Nephron progenitor cell (in vitro differentiated cells): Measurements from ENCODE around the gene DLG5.

Source experiments
- DNase-seq: peaks from one replicate; pipeline ENCODE4 v3.0.0; 2021
- H3K27ac Mint-ChIP-seq: 2 replicates; pipeline ENCODE4 v1.8.0; 2021; ENCODE audit warnings: mild to moderate bottlenecking, moderate library complexity, mixed read lengths
- H3K27me3 Mint-ChIP-seq: 2 replicates; pipeline ENCODE4 v1.8.0; 2021; ENCODE audit warnings: mild to moderate bottlenecking, low read depth, mixed read lengths; ENCODE audit not compliant: poor library complexity
- H3K36me3 Mint-ChIP-seq: 2 replicates; pipeline ENCODE4 v1.8.0; 2021; ENCODE audit warnings: low read depth, mixed read lengths
- H3K4me1 Mint-ChIP-seq: 2 replicates; pipeline ENCODE4 v1.8.0; 2021; ENCODE audit warnings: mixed read lengths
- H3K4me3 Mint-ChIP-seq: 2 replicates; pipeline ENCODE4 v1.8.0; 2021; ENCODE audit warnings: mild to moderate bottlenecking, moderate library complexity, mixed read lengths
- H3K9me3 Mint-ChIP-seq: 2 replicates; pipeline ENCODE4 v1.8.0; 2021; ENCODE audit warnings: mild to moderate bottlenecking, moderate library complexity, mixed read lengths
- TF ChIP-seq, protein P1 (sequence below): fragments of 200-600 bp; sonication (generic); IDR thresholded peaks from 2 replicates; pipeline ENCODE4 v1.5.0; 2021; ENCODE audit warnings: antibody characterized with exemption

The DLG5 gene

DNA sequence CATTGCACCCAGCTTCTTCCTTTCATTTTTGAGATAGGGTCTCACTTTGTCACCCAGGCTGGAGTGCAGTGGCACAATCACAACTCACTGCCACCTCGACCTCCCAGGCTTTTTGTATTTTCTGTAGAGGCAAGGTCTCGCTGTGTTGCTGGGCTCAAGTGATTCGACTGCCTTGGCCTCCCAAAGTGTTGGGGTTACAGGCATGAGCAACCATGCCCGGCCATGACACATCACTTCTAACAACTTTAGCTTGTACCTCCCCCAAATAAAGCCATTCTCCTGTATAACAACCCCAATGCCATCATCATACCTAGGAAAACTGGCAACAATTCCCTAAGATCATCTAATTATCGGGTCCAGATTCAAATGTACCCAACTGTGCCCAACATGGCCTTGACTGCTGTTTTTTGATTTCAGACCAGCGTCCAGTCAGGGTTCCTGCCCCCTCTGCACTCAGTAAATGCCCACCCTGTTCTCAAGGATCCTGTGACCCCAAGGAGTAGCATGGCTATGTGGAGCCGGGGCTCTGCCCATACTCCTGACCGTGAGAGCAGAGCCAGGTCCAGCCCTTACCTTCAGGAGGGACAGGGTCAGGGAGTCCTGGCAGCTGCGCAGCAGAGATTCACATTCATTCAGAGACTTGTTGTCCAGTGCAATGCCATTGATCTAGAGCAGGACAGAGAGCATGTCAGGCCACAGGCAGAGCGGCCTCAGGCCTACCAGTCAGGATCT is 102.6 kb downstream of the DLG5 start:
- H3K9me3 Mint-ChIP-seq, result no peaks in the 10 kb centered on the region
- DNase-seq, result no peak
- peaks cover 54% of the 10 kb centered on the region for H3K36me3 Mint-ChIP-seq
- H3K4me1 Mint-ChIP-seq, result peaks cover 4% of the 10 kb centered on the region
- H3K27ac Mint-ChIP-seq, result no peak overlapping the region
- H3K27me3 Mint-ChIP-seq, result no peaks in the 10 kb centered on the region
- TF ChIP-seq, protein P1, sequence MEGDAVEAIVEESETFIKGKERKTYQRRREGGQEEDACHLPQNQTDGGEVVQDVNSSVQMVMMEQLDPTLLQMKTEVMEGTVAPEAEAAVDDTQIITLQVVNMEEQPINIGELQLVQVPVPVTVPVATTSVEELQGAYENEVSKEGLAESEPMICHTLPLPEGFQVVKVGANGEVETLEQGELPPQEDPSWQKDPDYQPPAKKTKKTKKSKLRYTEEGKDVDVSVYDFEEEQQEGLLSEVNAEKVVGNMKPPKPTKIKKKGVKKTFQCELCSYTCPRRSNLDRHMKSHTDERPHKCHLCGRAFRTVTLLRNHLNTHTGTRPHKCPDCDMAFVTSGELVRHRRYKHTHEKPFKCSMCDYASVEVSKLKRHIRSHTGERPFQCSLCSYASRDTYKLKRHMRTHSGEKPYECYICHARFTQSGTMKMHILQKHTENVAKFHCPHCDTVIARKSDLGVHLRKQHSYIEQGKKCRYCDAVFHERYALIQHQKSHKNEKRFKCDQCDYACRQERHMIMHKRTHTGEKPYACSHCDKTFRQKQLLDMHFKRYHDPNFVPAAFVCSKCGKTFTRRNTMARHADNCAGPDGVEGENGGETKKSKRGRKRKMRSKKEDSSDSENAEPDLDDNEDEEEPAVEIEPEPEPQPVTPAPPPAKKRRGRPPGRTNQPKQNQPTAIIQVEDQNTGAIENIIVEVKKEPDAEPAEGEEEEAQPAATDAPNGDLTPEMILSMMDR, result no peak
- H3K4me3 Mint-ChIP-seq, result no peak overlapping the region

DNA sequence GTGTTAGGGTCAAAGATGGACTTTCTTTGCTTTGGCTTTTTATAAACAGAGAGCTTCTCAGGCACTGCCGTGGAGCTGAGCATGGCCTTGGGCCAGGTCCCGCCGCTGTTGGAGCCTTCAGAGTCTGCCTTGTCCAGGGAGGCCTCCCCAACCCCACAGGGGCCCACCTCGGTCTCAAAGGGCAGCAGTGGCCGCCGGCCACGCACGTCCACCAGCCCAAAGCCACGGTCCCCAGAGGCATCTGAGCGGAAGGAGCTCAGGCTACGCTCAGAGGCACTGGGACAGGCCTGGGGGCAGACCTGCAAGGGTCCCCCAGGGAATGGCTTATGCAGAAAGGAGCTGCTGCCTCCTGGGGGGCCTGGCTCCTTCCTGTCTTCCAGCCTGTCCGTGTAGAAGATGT is 105.0 kb downstream of the DLG5 start:
- Mint-ChIP-seq H3K27me3 (peaks cover 2% of the 10 kb centered on the region), H3K4me1 (peaks cover 4% of the 10 kb centered on the region), H3K36me3 (peaks cover 54% of the 10 kb centered on the region), H3K27ac (no peak overlapping the region), H3K4me3 (no peak overlapping the region), H3K9me3 (no peaks in the 10 kb centered on the region)
- DNase-seq, result no peak
- TF ChIP-seq, protein P1, result no peak

DNA sequence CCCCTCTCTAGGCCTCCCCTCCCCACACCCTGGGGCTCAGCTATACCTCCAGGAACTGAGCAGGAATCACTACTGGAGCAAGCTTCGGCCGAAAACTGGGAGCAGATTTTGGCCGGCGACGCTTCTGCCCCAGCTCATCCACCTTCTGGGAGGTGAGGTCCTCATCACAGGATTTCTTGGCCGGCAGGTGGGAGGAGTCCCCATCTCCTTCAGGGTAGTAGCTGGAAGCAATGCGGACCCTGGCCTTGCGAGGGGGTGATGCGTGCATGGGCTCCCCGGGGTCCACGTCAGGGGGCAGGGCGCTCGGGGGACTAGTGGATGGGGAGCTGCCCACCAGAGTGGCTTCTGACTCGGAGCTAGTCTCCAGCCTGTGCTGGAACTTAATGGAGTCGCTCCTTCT is 105.5 kb downstream of the DLG5 start:
- Mint-ChIP-seq H3K9me3 (no peaks in the 10 kb centered on the region), H3K4me1 (peaks cover 2% of the 10 kb centered on the region), H3K27ac (peak overlapping the region; percentile 57), H3K27me3 (peaks cover 2% of the 10 kb centered on the region), H3K4me3 (no peak overlapping the region), H3K36me3 (peaks cover 55% of the 10 kb centered on the region)
- no peak for DNase-seq
- TF ChIP-seq, protein P1, result no peak

DNA sequence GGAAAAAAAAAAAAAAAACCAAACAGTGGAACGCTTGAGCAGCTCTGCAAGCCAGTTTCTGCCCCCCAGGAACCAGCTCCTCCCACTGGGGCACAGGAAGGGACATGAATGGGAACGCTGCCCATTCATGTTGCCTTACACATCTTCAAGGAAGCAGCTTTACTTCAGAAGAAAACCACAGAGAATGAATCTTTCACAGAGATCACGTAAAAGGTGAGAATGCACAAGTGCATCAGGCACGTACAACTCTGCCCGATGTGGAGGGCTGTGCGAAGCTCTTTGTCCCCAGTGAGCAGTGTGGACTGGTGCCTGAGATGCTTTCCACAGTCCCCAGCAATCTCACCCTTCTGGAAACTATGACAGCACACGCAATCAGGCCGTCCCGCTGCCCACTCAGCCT is 106.2 kb downstream of the DLG5 start:
- TF ChIP-seq, protein P1, result no peak
- DNase-seq, result no peak
- Mint-ChIP-seq H3K4me1 (no peaks in the 10 kb centered on the region), H3K4me3 (no peak overlapping the region), H3K27me3 (peaks cover 2% of the 10 kb centered on the region), H3K9me3 (no peaks in the 10 kb centered on the region), H3K27ac (peak overlapping the region; percentile 57), H3K36me3 (peaks cover 57% of the 10 kb centered on the region)

DNA sequence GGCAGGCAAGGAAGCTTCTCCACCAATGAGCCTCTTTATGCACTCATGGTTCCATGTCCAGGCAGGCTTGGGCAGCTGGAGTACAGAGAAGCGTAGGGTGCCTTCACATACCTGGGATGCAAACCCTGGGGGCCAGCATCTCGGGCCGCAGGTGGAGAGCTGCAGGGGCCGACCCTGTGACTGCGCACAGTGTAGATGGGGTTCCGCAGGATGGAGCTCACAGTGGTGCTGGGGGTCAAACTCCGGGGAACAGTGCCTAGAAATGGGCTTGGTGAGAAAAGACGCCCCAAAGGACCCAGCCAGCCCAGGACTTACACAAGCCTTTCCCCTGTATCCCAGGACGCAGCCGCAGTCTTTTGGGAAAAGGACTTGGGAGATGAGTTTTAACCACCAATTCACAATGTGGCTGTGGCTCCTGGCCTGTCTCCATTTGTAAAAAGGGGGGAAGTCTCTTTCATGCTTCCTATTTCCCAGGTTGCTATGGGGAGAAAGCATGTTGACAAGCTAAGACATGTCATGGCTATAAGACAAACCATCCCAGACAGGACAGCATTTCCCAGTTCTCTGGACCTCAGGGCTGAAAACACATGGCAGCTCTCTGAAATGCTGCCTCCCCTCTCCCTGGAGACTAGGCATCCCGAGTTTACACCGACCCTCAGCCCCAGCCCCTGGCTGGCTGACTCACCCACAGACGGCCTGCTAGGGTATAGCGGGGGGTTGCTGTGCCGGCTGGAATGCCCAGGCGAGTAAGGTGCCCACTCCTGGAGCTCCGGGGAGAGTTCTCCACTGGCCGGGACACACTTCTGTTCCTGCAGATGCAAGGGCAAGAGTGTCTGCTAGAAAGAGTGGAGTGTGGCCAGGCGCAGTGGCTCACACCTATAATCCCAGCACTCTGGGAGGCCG is 107.1 kb downstream of the DLG5 start:
- H3K9me3 Mint-ChIP-seq, result no peaks in the 10 kb centered on the region
- TF ChIP-seq, protein P1, result no peak
- H3K36me3 Mint-ChIP-seq, result peaks cover 62% of the 10 kb centered on the region
- no peaks in the 10 kb centered on the region for H3K4me1 Mint-ChIP-seq
- peaks cover 2% of the 10 kb centered on the region for H3K27me3 Mint-ChIP-seq
- H3K27ac Mint-ChIP-seq, result no peak overlapping the region
- H3K4me3 Mint-ChIP-seq, result no peak overlapping the region
- DNase-seq, result no peak
